Neuronal stem cell (in vitro differentiated cells): Measurements from ENCODE around the gene HCAR3.
"Not testable (repeated sequence)": the region's sequence is repeated elsewhere in the genome, so short reads cannot be mapped to it uniquely, and the experiment has no call there.

Experiments
- DNase-seq: peaks from one replicate; pipeline ENCODE4 v3.0.0-alpha.2; 2013; ENCODE audit warnings: low spot score
- H2AFZ ChIP-seq: one replicate; pipeline ENCODE4 v1.6.1; 2013; ENCODE audit warnings: mild to moderate bottlenecking, low read length, inconsistent platforms
- H2AK5ac ChIP-seq: 2 replicates; pipeline ENCODE4 v1.6.1; 2013; ENCODE audit warnings: low read depth, mild to moderate bottlenecking, inconsistent platforms, low read length, moderate library complexity, mixed read lengths
- H2BK120ac ChIP-seq: 2 replicates; pipeline ENCODE4 v1.6.1; 2013; ENCODE audit warnings: low read depth, mild to moderate bottlenecking, inconsistent platforms, low read length, moderate library complexity, mixed read lengths
- H2BK12ac ChIP-seq: one replicate; pipeline ENCODE4 v1.6.1; 2013; ENCODE audit warnings: low read length, inconsistent platforms
- H2BK15ac ChIP-seq: 2 replicates; pipeline ENCODE4 v1.6.1; 2013; ENCODE audit warnings: mild to moderate bottlenecking, low read length, inconsistent platforms, mixed read lengths
- H2BK5ac ChIP-seq: one replicate; pipeline ENCODE4 v1.6.1; 2013; ENCODE audit warnings: inconsistent platforms, mild to moderate bottlenecking, low read length, moderate library complexity
- H3K14ac ChIP-seq: one replicate; pipeline ENCODE4 v1.6.1; 2013; ENCODE audit warnings: low read length, inconsistent platforms
- H3K18ac ChIP-seq: 2 replicates; pipeline ENCODE4 v1.6.1; 2013; ENCODE audit warnings: low read length, inconsistent platforms
- H3K23ac ChIP-seq: 2 replicates; pipeline ENCODE4 v1.6.1; 2013; ENCODE audit warnings: low read depth, mild to moderate bottlenecking, mixed read lengths, low read length, inconsistent platforms; ENCODE audit not compliant: poor library complexity
- H3K27ac ChIP-seq: replicated peaks from 3 replicates; pipeline ENCODE4 v1.5.1; 2013; ENCODE audit warnings: low read length, inconsistent platforms
- H3K27me3 ChIP-seq, 3 experiments: 2 replicates each; pipeline ENCODE4 v1.6.1; 2013; ENCODE audit warnings: low read length in 3 of 3, mild to moderate bottlenecking in 2 of 3, inconsistent platforms in 1 of 3, low read depth in 1 of 3, mixed read lengths in 1 of 3, moderate library complexity in 1 of 3; ENCODE audit not compliant: control insufficient read depth in 3 of 3, insufficient read depth in 3 of 3
- H3K36me3 ChIP-seq, 2 donors: replicated peaks in 1 of 2; 2 replicates each; pipeline ENCODE4 v1.6.1; 2013; ENCODE audit warnings: low read length in 2 of 2; ENCODE audit not compliant: control insufficient read depth in 2 of 2, insufficient read depth in 2 of 2
- H3K4ac ChIP-seq: 2 replicates; pipeline ENCODE4 v1.6.1; 2013; ENCODE audit warnings: inconsistent platforms, mild to moderate bottlenecking, low read length, moderate library complexity
- H3K4me1 ChIP-seq, 2 donors: 1 replicate in 1 of 2; 2 replicates in 1 of 2; pipeline ENCODE4 v1.6.1; 2013; ENCODE audit warnings: low read length in 2 of 2, low read depth in 1 of 2; ENCODE audit not compliant: control insufficient read depth in 2 of 2, insufficient read depth in 1 of 2
- H3K4me2 ChIP-seq: one replicate; pipeline ENCODE4 v1.6.1; 2013; ENCODE audit warnings: mild to moderate bottlenecking, low read length, inconsistent platforms; ENCODE audit not compliant: insufficient read depth, poor library complexity, severe bottlenecking
- H3K4me3 ChIP-seq, 2 donors: 2 replicates each; pipeline ENCODE4 v1.5.1; 2013; ENCODE audit warnings: low read length in 2 of 2, mild to moderate bottlenecking in 2 of 2, inconsistent platforms in 1 of 2, moderate library complexity in 1 of 2
- H3K79me1 ChIP-seq: one replicate; pipeline ENCODE4 v1.6.1; 2013; ENCODE audit warnings: low read depth, mild to moderate bottlenecking, inconsistent platforms, low read length, moderate library complexity
- H3K9ac ChIP-seq: one replicate; pipeline ENCODE4 v1.6.1; 2013; ENCODE audit warnings: mild to moderate bottlenecking, low read depth, low read length, inconsistent platforms; ENCODE audit not compliant: poor library complexity
- H3K9me3 ChIP-seq, 2 donors: replicated peaks in 1 of 2; 2 replicates each; pipeline versions ENCODE3 to v1.6.1; 2013; ENCODE audit warnings: low read length in 2 of 2, mild to moderate bottlenecking in 2 of 2, inconsistent platforms in 1 of 2, low read depth in 1 of 2, mixed read lengths in 1 of 2, moderate library complexity in 1 of 2; ENCODE audit not compliant: control insufficient read depth in 2 of 2, insufficient read depth in 1 of 2
- H4K8ac ChIP-seq: one replicate; pipeline ENCODE4 v1.6.1; 2013; ENCODE audit warnings: low read depth, mild to moderate bottlenecking, inconsistent platforms, low read length, moderate library complexity
- H4K91ac ChIP-seq: one replicate; pipeline ENCODE4 v1.6.1; 2013; ENCODE audit warnings: low read length, low read depth, mild to moderate bottlenecking, inconsistent platforms; ENCODE audit not compliant: poor library complexity
- WGBS, 2 donors: extraction: QIAGEN DNeasy Blood & Tissue Kit; methylation state at CpG; one replicate each; pipeline ENCODE4 v1.1.7; 2013; ENCODE audit warnings: missing lambda C conversion rate in 2 of 2, mixed read lengths in 1 of 2; ENCODE audit not compliant: insufficient read length in 2 of 2, insufficient replicate concordance in 1 of 2; ENCODE audit errors: extremely low coverage in 2 of 2; 5-methylcytosine and 5-hydroxymethylcytosine counted together

Gene HCAR3

GRCh38 chr12:122701481-122701880 is 15.1 kb downstream of the HCAR3 start:
- H3K4me3 ChIP-seq, H3K14ac ChIP-seq, H2BK120ac ChIP-seq, H3K18ac ChIP-seq, H2AFZ ChIP-seq, H3K9me3 ChIP-seq, H2BK5ac ChIP-seq, H3K27ac ChIP-seq, H3K4me1 ChIP-seq, H4K91ac ChIP-seq, H3K4ac ChIP-seq, H2BK15ac ChIP-seq, H3K79me1 ChIP-seq, DNase-seq, H3K9ac ChIP-seq, H4K8ac ChIP-seq, H2BK12ac ChIP-seq, H2AK5ac ChIP-seq, H3K36me3 ChIP-seq, H3K23ac ChIP-seq, H3K27me3 ChIP-seq, H3K4me2 ChIP-seq: not testable (repeated sequence)
- no CpG with 5 or more reads among the region's 4 CpGs for WGBS, 2 donors

- not testable (repeated sequence) for H3K79me1 ChIP-seq, H2BK5ac ChIP-seq, H3K4me2 ChIP-seq, H3K36me3 ChIP-seq, H4K8ac ChIP-seq, H3K27me3 ChIP-seq, H2BK12ac ChIP-seq, H4K91ac ChIP-seq, H2AFZ ChIP-seq, H3K23ac ChIP-seq, H3K9me3 ChIP-seq, H2BK120ac ChIP-seq, H2AK5ac ChIP-seq, H3K4me1 ChIP-seq, H3K27ac ChIP-seq, DNase-seq, H3K14ac ChIP-seq, H3K9ac ChIP-seq, H2BK15ac ChIP-seq, H3K4me3 ChIP-seq, H3K18ac ChIP-seq, H3K4ac ChIP-seq
- WGBS, 2 donors: no CpG with 5 or more reads among the region's 9 CpGs
Measured at GRCh38 chr12:122700038-122700710, 16.4 kb downstream of the HCAR3 start.

- not testable (repeated sequence) for H3K4me1 ChIP-seq, H2BK120ac ChIP-seq, H2BK5ac ChIP-seq, H3K4me2 ChIP-seq, H3K14ac ChIP-seq, H3K4ac ChIP-seq, H3K9ac ChIP-seq, H3K23ac ChIP-seq, H4K91ac ChIP-seq, H2AFZ ChIP-seq, H3K9me3 ChIP-seq, H3K36me3 ChIP-seq, H3K27ac ChIP-seq, H3K18ac ChIP-seq, H4K8ac ChIP-seq, DNase-seq, H3K79me1 ChIP-seq, H2AK5ac ChIP-seq, H3K4me3 ChIP-seq, H2BK15ac ChIP-seq, H3K27me3 ChIP-seq, H2BK12ac ChIP-seq
- WGBS, 2 donors: no CpG with 5 or more reads among the region's 2 CpGs
Measured at GRCh38 chr12:122696922-122697321, 19.7 kb downstream of the HCAR3 start.

GRCh38 chr12:122691566-122691965 is 25.0 kb downstream of the HCAR3 start:
- Histone ChIP-seq H3K4me1 (no peaks in the 10 kb centered on the region), H3K23ac (no peak overlapping the region), H2AK5ac (no peak overlapping the region), H3K18ac (no peak overlapping the region), H2BK120ac (no peak overlapping the region), H2AFZ (no peak overlapping the region), H3K4ac (no peak overlapping the region), H2BK15ac (no peak overlapping the region), H3K4me2 (no peak overlapping the region), H4K91ac (no peak overlapping the region), H3K36me3 (no peaks in the 10 kb centered on the region), H2BK12ac (no peak overlapping the region), H2BK5ac (no peak overlapping the region), H3K9me3 (no peaks in the 10 kb centered on the region), H3K4me3 (no peak overlapping the region), H3K27me3 (no peaks in the 10 kb centered on the region), H3K9ac (no peak overlapping the region), H3K27ac (no peak overlapping the region), H3K79me1 (no peaks in the 10 kb centered on the region), H3K14ac (no peak overlapping the region), H4K8ac (no peak overlapping the region)
- WGBS, 2 donors: no CpG with 5 or more reads among the region's 3 CpGs
- DNase-seq: no peak
